ENCODE results near the gene CAMK1D.

Gene CAMK1D

GRCh38 chr10:12419262-12419847 lies 70.0 kb downstream of the CAMK1D start:
- Histone ChIP-seq H3K27ac (ENCODE audit: extremely low read depth, low read depth, low read length) (no peak overlapping the region), H3K4me3 (ENCODE audit: low read depth, low read length) (no peak overlapping the region), H3K4me1 (ENCODE audit: control insufficient read depth, insufficient read depth, low read length) (peaks cover 9% of the 10 kb centered on the region; the same call in 1 of the 2 replicates), H3K36me3 (ENCODE audit: control insufficient read depth in 2 of 2, insufficient read depth in 1 of 2, low read length in 2 of 2) (no peaks in the 10 kb centered on the region), H3K9me3 (ENCODE audit: control insufficient read depth, insufficient read depth, low read depth, low read length) (no peaks in the 10 kb centered on the region)
- ChIA-PET POLR2A (no interaction called here), CTCF (interaction anchor here (0.6 to 1.3 kb wide), 4 partner anchors 13 to 280 kb away, joined by 3 to 4 read pairs (median 3); no protein-coding TSS in a partner anchor)
- TF ChIP-seq ZNF600 (tag by site-specific recombination; IDR thresholded peaks at IDR 0.05) = 0 out of 2 replicates have a peak, but pooled peaks have one; percentile 34
- TF ChIP-seq PRDM6 (tag by site-specific recombination; IDR thresholded peaks at IDR 0.05) = peak; percentile 85
- no peak for TF ChIP-seq ZNF274 (IDR thresholded peaks at IDR 0.05; ENCODE audit: low read length)
- no peak for TF ChIP-seq ZNF274 (tag by site-specific recombination; IDR thresholded peaks at IDR 0.05; ENCODE audit: borderline replicate concordance)
- peak; percentile 60; the same call in 1 of the 2 replicates for TF ChIP-seq ZNF366 (tag by site-specific recombination; conservative IDR thresholded peaks at IDR 0.05)
- TF ChIP-seq ZNF184 (tag by site-specific recombination; IDR thresholded peaks at IDR 0.05) = 0 out of 2 replicates have a peak, but pooled peaks have one; percentile 44
- peak; percentile 60 for TF ChIP-seq SP7 (tag by site-specific recombination; IDR thresholded peaks at IDR 0.05)
- TF ChIP-seq ZNF660 (tag by site-specific recombination; IDR thresholded peaks at IDR 0.05) = peak; percentile 65; the same call in 1 of the 2 replicates
- TF ChIP-seq PATZ1 (tag by site-specific recombination; IDR thresholded peaks at IDR 0.05) = 0 out of 2 replicates have a peak, but pooled peaks have one; percentile 28
- peak; percentile 11; the same call in 1 of the 2 replicates for TF ChIP-seq SCRT2 (tag by site-specific recombination; IDR thresholded peaks at IDR 0.05)
- TF ChIP-seq OSR2 (tag by site-specific recombination; IDR thresholded peaks at IDR 0.05) = no peak
- TF ChIP-seq INSM2 (tag by site-specific recombination; IDR thresholded peaks at IDR 0.05) = 0 out of 2 replicates have a peak, but pooled peaks have one; percentile 30
- peak; percentile 4; the same call in 1 of the 2 replicates for TF ChIP-seq PRDM1 (tag by site-specific recombination; IDR thresholded peaks at IDR 0.05)
- TF ChIP-seq ZNF692 (tag by site-specific recombination; IDR thresholded peaks at IDR 0.05) = peak; percentile 35; the same call in 1 of the 2 replicates
- no peak for TF ChIP-seq ZNF391 (tag by site-specific recombination; IDR thresholded peaks at IDR 0.05; ENCODE audit: borderline replicate concordance, low read depth)
- TF ChIP-seq ZSCAN4 (tag by site-specific recombination; IDR thresholded peaks at IDR 0.05) = peak; percentile 80

All from HEK293 (cell line).